Measurements from ENCODE around the gene SMIM17. TPM values are rescaled to one million over a fixed set of nuclear protein-coding genes. Genes with fewer than 3 reads are reported as not detected.

SMIM17 gene
- total and polyA plus RNA-seq, 2 of the 4 experiments (the other 2 are of a cell fraction): not detected

- no peaks in the 10 kb centered on the region for H4K20me1 ChIP-seq (ENCODE audit: insufficient read depth, low read length)
- H3K4me1 ChIP-seq (ENCODE audit: control insufficient read depth, insufficient read depth, low read length): no peaks in the 10 kb centered on the region
- DNase-seq: no peak
- in situ Hi-C loops (cut with MboI; ENCODE audit: low sequenced_read_pairs) (no loop called here), dilution Hi-C loops (cut with HindIII; ENCODE audit: low sequenced_read_pairs, unreplicated experiment) (no loop called here), intact Hi-C loops (cut with micrococcal nuclease) (no loop called here)
- no peak overlapping the region for H2BK20ac ChIP-seq (ENCODE audit: low read depth, low read length)
- H3K14ac ChIP-seq (replicated peaks; ENCODE audit: low read depth, low read length): no peak overlapping the region
- TF ChIP-seq, protein P1, sequence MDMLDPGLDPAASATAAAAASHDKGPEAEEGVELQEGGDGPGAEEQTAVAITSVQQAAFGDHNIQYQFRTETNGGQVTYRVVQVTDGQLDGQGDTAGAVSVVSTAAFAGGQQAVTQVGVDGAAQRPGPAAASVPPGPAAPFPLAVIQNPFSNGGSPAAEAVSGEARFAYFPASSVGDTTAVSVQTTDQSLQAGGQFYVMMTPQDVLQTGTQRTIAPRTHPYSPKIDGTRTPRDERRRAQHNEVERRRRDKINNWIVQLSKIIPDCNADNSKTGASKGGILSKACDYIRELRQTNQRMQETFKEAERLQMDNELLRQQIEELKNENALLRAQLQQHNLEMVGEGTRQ (IDR thresholded peaks at IDR 0.05; ENCODE audit: low read depth, low read length): no peak
- TF ChIP-seq RCOR1 (IDR thresholded peaks at IDR 0.05; ENCODE audit: insufficient replicate concordance, low read length) (no peak), BHLHE40 (IDR thresholded peaks at IDR 0.05; ENCODE audit: low read depth, low read length) (no peak), CTCF (conservative IDR thresholded peaks at IDR 0.05; ENCODE audit: low read depth, low read length) (no peak), NFE2L2 (IDR thresholded peaks at IDR 0.05; ENCODE audit: low read depth, low read length) (no peak), MXI1 (IDR thresholded peaks at IDR 0.05; ENCODE audit: borderline replicate concordance, low read depth, low read length) (no peak), CEBPB (IDR thresholded peaks at IDR 0.05; ENCODE audit: low read depth, low read length) (no peak), CHD1 (IDR thresholded peaks at IDR 0.05; ENCODE audit: low read depth, low read length) (no peak), POLR2A (IDR thresholded peaks at IDR 0.05; ENCODE audit: low read depth, low read length) (no peak)
- H3K27ac ChIP-seq (ENCODE audit: insufficient read depth, low read length): no peak overlapping the region
- H3K23ac ChIP-seq (ENCODE audit: low read depth, low read length): no peak overlapping the region
- H2BK5ac ChIP-seq (ENCODE audit: low read depth, low read length, poor library complexity, severe bottlenecking): no peak overlapping the region
- H3K27me3 ChIP-seq (ENCODE audit: control insufficient read depth, insufficient read depth, low read length): no peaks in the 10 kb centered on the region
- no peak overlapping the region for H3K4me3 ChIP-seq (ENCODE audit: insufficient read depth, low read depth, low read length)
- H2AK5ac ChIP-seq (ENCODE audit: low read depth, low read length): no peak overlapping the region
- ATAC-seq (ENCODE audit: low read depth): no peak
- BruUV-seq (replicated peaks): no TSS peak
- peaks cover 37% of the 10 kb centered on the region for H3K9me3 ChIP-seq (ENCODE audit: control insufficient read depth, insufficient read depth, low read length)
- H4K91ac ChIP-seq (ENCODE audit: insufficient read depth, low read depth, low read length): no peak overlapping the region
- H3K4me2 ChIP-seq (ENCODE audit: low read depth, low read length): no peak overlapping the region
- H3K36me3 ChIP-seq (ENCODE audit: control insufficient read depth, insufficient read depth, low read length): no peaks in the 10 kb centered on the region
- ChIA-PET POLR2A (ENCODE audit: unreplicated experiment) (no interaction called here), CTCF (no interaction called here)
- no peak overlapping the region for H2BK15ac ChIP-seq (ENCODE audit: low read depth, low read length)
- H4K5ac ChIP-seq (ENCODE audit: low read depth, low read length): no peak overlapping the region
- no peak overlapping the region for H2BK120ac ChIP-seq (ENCODE audit: low read depth, low read length)
- H2AFZ ChIP-seq (replicated peaks; ENCODE audit: low read length, poor library complexity): no peak overlapping the region
- H3K18ac ChIP-seq (ENCODE audit: low read depth, low read length): no peak overlapping the region
- no peak overlapping the region for H3K56ac ChIP-seq (ENCODE audit: extremely low read depth, insufficient read depth, low read length)
- H3K9ac ChIP-seq (ENCODE audit: low read depth, low read length): no peak overlapping the region
- no peaks in the 10 kb centered on the region for H3K9me1 ChIP-seq (ENCODE audit: insufficient read depth, low read length)
- H3K4ac ChIP-seq (ENCODE audit: low read depth, low read length): no peak overlapping the region
- H3K79me1 ChIP-seq (ENCODE audit: low read depth in 1 of 2, low read length in 2 of 2): no peaks in the 10 kb centered on the region
- 40% methylated on average over 1 of the region's 1 CpG; no CpG with 5 or more reads in 1 of the 2 experiments for WGBS, 2 experiments (ENCODE audit: extremely low coverage in 2 of 2, insufficient read length in 1 of 2)
- H4K8ac ChIP-seq (ENCODE audit: low read depth in 2 of 2, low read length in 2 of 2): no peak overlapping the region
- no peak overlapping the region for H2AK9ac ChIP-seq (replicated peaks; ENCODE audit: low read depth, low read length, poor library complexity)
These were observed 9.9 kb upstream of the SMIM17 start for GRCh38 chr19:56633021-56633420.

All from IMR-90 (cell line).